NCI-H1092 treated with DMSO at 0.1 percent for 48 hours (cell line): Measurements from ENCODE around the gene LRMDA.

Source experiments
- DNase-seq: peaks from one replicate; lab custom pipeline; 2025; lab: John Stamatoyannopoulos, UW

Gene LRMDA

DNA sequence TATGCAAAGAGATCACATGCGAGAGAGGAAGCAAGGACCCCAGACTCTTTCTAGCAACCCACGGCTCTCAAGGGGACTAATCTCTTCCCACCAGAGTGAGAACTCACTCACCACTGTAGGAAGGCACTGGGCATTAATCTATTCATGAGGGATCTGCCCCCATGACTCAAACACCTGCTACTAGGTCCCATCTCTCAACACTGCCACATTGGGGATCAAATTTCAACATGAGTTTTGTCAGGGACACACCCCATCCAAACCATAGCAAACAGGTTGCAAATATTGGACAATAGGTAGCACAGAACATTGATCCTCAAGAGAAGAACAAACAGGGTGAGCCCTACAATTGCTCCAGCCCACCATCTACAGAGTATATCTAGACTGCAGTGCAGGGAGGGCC, 740.6 kb downstream of the LRMDA start:
- no peak for DNase-seq

GRCh38 chr10:76175533-76176165, 744.2 kb downstream of the LRMDA start:
- no peak for DNase-seq

- no peak for DNase-seq
Measured at GRCh38 chr10:76176166-76176550, 744.7 kb downstream of the LRMDA start.

- no peak for DNase-seq
Measured at GRCh38 chr10:76177936-76178335, 746.5 kb downstream of the LRMDA start.

GRCh38 chr10:76178532-76179292, 747.3 kb downstream of the LRMDA start:
- no peak for DNase-seq

- no peak for DNase-seq
Measured at GRCh38 chr10:76179806-76180205, 748.4 kb downstream of the LRMDA start.

- DNase-seq, result no peak
Measured at GRCh38 chr10:76184647-76185046, 753.2 kb downstream of the LRMDA start.

- no peak for DNase-seq
Measured at GRCh38 chr10:76185471-76186301, 754.3 kb downstream of the LRMDA start.

GRCh38 chr10:76188216-76188615, 756.8 kb downstream of the LRMDA start:
- no peak for DNase-seq

GRCh38 chr10:76190634-76191270, 759.3 kb downstream of the LRMDA start:
- DNase-seq, result peak; percentile 3

DNA sequence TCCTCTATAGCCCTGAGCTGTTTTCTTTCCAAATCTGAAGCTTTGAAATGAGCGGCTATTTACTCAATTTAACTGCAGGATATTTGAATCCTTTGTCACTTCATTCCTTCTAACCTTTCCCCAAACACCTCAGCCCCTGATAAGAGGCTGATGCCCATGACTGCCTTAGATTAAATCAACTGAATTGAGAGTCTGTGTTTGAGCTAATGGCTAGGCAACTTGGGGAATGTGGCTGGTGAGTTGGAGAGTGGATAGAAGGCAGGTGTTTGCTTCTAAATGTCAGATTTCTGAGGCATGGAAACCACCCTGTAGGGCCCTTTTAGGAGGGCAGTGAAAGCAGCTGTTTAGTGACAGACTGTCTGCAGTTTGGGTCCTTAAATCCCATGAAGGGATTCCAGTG, 759.9 kb downstream of the LRMDA start:
- DNase-seq, result no peak

DNA sequence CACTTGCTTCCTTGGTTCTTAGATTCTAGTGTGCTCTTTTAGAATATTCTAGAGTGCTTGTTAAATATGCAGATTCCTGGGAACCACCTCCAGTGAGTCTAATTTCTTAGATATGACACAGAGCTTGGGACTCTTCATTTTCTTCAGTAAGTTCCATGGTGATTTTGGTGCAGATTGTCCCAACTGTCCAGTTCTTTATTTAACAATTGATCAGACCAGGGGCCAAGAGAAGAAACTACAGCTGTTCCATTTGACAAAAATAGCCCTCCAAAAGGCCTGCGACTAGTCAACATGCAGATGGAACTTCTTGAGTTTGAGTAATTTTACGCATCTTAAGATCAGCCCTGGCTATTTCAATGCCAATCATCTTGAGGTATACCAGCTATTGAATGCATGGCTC, 760.7 kb downstream of the LRMDA start:
- no peak for DNase-seq

GRCh38 chr10:76192694-76193320, 761.4 kb downstream of the LRMDA start:
- DNase-seq, result no peak

GRCh38 chr10:76195654-76196390, 764.4 kb downstream of the LRMDA start:
- DNase-seq, result no peak

DNA sequence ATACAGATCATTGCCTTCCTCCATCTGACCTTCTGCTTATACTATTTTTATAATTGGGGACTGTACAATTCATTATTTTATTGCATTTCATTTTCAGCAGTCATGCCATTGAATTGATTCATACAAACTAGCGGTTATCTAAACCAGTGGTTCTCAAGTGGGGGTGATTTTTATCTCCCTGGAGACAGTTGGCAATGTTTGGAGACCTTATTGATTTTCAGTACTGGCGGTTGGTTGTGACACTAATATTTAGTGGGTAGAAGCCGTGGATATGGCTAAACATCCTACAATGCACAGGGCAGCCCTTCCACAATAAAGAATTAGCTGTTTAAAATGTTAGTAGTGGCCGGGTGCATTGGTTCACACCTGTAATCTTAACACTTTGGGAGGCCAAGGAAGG, 765.9 kb downstream of the LRMDA start:
- DNase-seq, result peak; percentile 39

- DNase-seq, result no peak
Measured at GRCh38 chr10:76198287-76199035, 767.0 kb downstream of the LRMDA start.

- DNase-seq, result no peak
Measured at GRCh38 chr10:76201962-76202361, 770.5 kb downstream of the LRMDA start.

- no peak for DNase-seq
Measured at GRCh38 chr10:76202777-76203176, 771.4 kb downstream of the LRMDA start.

DNA sequence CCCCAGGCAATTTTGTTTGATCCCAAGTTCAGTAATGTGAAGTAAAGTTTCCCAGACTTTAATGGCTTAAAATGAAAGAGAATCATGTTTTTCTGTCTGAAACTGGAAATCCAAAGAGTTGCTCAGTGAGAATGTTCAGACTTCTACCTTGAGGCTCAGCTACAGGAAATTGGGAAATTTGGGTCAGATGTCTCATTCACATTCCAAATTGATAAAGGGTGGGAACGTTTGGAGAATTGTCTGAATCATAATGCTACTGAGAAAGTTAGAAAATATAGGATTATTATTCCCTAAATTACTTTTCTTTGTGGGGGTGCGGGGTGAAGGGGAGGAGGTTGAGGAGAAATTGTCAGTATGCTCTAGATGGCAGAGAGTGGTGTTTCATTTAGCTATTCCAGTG, 773.9 kb downstream of the LRMDA start:
- DNase-seq, result no peak

DNA sequence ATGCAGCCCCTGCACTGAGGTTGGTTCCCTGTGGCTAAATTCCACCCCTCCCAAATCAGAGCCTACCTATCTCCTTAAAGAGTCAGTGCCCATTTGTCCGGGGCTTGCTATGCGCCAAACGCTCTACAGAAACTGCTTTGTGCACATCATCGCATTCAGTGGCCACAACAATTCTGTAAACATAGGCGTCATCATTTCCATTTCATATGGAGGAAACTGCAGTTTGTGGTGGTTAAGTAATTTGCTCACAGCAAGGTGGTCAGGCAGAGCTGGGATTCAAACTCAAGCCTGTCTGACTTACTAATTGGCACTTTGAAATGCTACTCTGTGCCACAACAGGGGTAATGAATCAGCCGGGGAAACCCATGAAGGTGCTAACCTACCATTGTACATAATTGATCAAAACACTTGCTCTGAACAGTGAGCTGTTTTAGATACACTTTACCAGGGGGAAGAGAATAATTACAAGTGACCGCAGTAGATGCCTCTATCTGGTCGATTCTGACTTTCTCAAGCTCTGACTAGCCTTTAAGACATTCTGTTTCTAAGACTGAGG, 775.5 kb downstream of the LRMDA start:
- DNase-seq, result no peak
